A549 (cell line): ENCODE data around the gene RASSF9. TPM values are rescaled to one million over a fixed set of nuclear protein-coding genes. Genes with fewer than 3 reads are reported as not detected.

ENCODE experiments used
- ATAC-seq, 2 experiments: fragments of 200-7000 bp in 1 of 2; fragments of >200 bp in 1 of 2; cut with Nextera tagmentation in 1 of 2; cut with Tn5 transposase in 1 of 2; 3 replicates each; pipeline versions ENCODE4 v1.8.0 to v1.9.1; 2018 to 2020; ENCODE audit warnings: mild to moderate bottlenecking in 1 of 2, moderate library complexity in 1 of 2
- CTCF ChIA-PET: fragments of 300-600 bp; sonication (Branson Sonifier 250); formaldehyde crosslinking; extraction: SDS; loops from one replicate; lab custom pipeline; 2021; ENCODE audit warnings: antibody characterized with exemption, inconsistent platforms; lab: Yijun Ruan, JAX
- POLR2A ChIA-PET: fragments of 350-600 bp; formaldehyde crosslinking; extraction: SDS; loops from one replicate; lab custom pipeline; 2021; ENCODE audit warnings: antibody characterized with exemption, inconsistent platforms; lab: Yijun Ruan, JAX
- DNase-seq, 2 experiments: peaks; one replicate each; pipeline versions ENCODE4 v3.0.0 to v3.0.0-alpha.2; 2011 to 2016; ENCODE audit warnings: low read depth in 1 of 2, low spot score in 1 of 2
- FAIRE-seq: peaks from 2 replicates; lab custom pipeline; 2011; peaks lifted over from hg19 to GRCh38; lab: Jason Lieb, UNC
- H3K27ac ChIP-seq, 2 experiments: fragments of >200 bp; sonication (Bioruptor Twin); formaldehyde crosslinking; 3 replicates each; pipeline ENCODE4 v1.5.1; 2016 to 2017
- H3K4me1 ChIP-seq: fragments of >200 bp; sonication (Bioruptor Twin); formaldehyde crosslinking; 3 replicates; pipeline ENCODE4 v1.6.1; 2016
- H3K4me2 ChIP-seq: fragments of >200 bp; sonication (Bioruptor Twin); formaldehyde crosslinking; 3 replicates; pipeline ENCODE4 v1.6.1; 2016
- H3K4me3 ChIP-seq: fragments of >200 bp; sonication (Bioruptor Twin); formaldehyde crosslinking; 3 replicates; pipeline ENCODE4 v1.5.1; 2016
- H3K9me3 ChIP-seq: fragments of >200 bp; sonication (Bioruptor Twin); formaldehyde crosslinking; 3 replicates; pipeline ENCODE4 v1.6.1; 2016
- CBX2 ChIP-seq: fragments of 200-600 bp; sonication (generic); IDR thresholded peaks from 2 replicates; pipeline ENCODE4 v1.6.1; 2016; ENCODE audit warnings: low read depth, mild to moderate bottlenecking, borderline replicate concordance
- CHD2 ChIP-seq: fragments of 150-350 bp; IDR thresholded peaks from 2 replicates; pipeline ENCODE4 v1.6.1; 2014; ENCODE audit warnings: low read length; ENCODE audit not compliant: partially characterized antibody
- EHMT2 ChIP-seq: fragments of 200-600 bp; sonication (generic); IDR thresholded peaks from 2 replicates; pipeline ENCODE4 v1.6.1; 2016; ENCODE audit warnings: antibody characterized with exemption, low read depth, mild to moderate bottlenecking, moderate library complexity
- EP300 ChIP-seq, 2 experiments: fragments of >200 bp; sonication (Bioruptor Twin); formaldehyde crosslinking; IDR thresholded peaks; 2 replicates in 1 of 2; 3 replicates in 1 of 2; pipeline ENCODE4 v1.6.1; 2016 to 2017
- FOSB ChIP-seq: fragments of 250-450 bp; sonication (Bioruptor Pico); IDR thresholded peaks from 2 replicates; pipeline ENCODE4 v1.5.0; 2020; ENCODE audit warnings: mild to moderate bottlenecking, moderate library complexity
- FOSL2 ChIP-seq, 2 experiments: fragments of 450-650 bp in 1 of 2; fragments of >200 bp in 1 of 2; sonication (Bioruptor Twin) in 1 of 2; formaldehyde crosslinking; IDR thresholded peaks; 2 replicates each; pipeline versions ENCODE4 v1.5.0 to v1.6.1; 2016 to 2020; ENCODE audit warnings: mild to moderate bottlenecking in 1 of 2, moderate library complexity in 1 of 2
- GATA3 ChIP-seq: IDR thresholded peaks from 2 replicates; pipeline ENCODE4 v1.6.1; 2012; ENCODE audit warnings: borderline replicate concordance
- HMGXB4 ChIP-seq: fragments of 250-450 bp; sonication (Bioruptor Pico); IDR thresholded peaks from 2 replicates; pipeline ENCODE4 v1.5.0; 2021; ENCODE audit warnings: mild to moderate bottlenecking, moderate library complexity, borderline replicate concordance
- KDM1A ChIP-seq: fragments of 200-600 bp; sonication (generic); IDR thresholded peaks from 2 replicates; pipeline ENCODE4 v1.6.1; 2016; ENCODE audit warnings: low read depth, mild to moderate bottlenecking
- MAZ ChIP-seq: fragments of 150-350 bp; IDR thresholded peaks from 2 replicates; pipeline ENCODE4 v1.6.1; 2014; ENCODE audit warnings: antibody characterized with exemption, low read depth, low read length, borderline replicate concordance
- NR3C1 ChIP-seq: fragments of >200 bp; sonication (Bioruptor Twin); formaldehyde crosslinking; IDR thresholded peaks from 3 replicates; pipeline ENCODE4 v1.6.1; 2017
- PBX3 ChIP-seq: IDR thresholded peaks from 2 replicates; pipeline ENCODE4 v1.6.1; 2012
- PHF8 ChIP-seq: fragments of 200-600 bp; sonication (generic); IDR thresholded peaks from 2 replicates; pipeline ENCODE4 v1.6.1; 2016; ENCODE audit warnings: low read depth, mild to moderate bottlenecking, antibody characterized with exemption, moderate library complexity, borderline replicate concordance
- RAD21 ChIP-seq, 2 experiments: fragments of >200 bp in 1 of 2; sonication (Bioruptor Twin) in 1 of 2; formaldehyde crosslinking in 1 of 2; IDR thresholded peaks in 1 of 2; conservative IDR thresholded peaks in 1 of 2; 2 replicates in 1 of 2; 3 replicates in 1 of 2; pipeline ENCODE4 v1.6.1; 2012 to 2018; ENCODE audit warnings: inconsistent platforms in 1 of 2
- TFCP2L1 ChIP-seq: fragments of 250-450 bp; sonication (Bioruptor Pico); IDR thresholded peaks from 2 replicates; pipeline ENCODE4 v1.5.0; 2021; ENCODE audit warnings: mild to moderate bottlenecking
- TP53 ChIP-seq: fragments of 250-450 bp; sonication (Bioruptor Pico); IDR thresholded peaks from 2 replicates; pipeline ENCODE4 v1.5.0; 2021; ENCODE audit warnings: mild to moderate bottlenecking, moderate library complexity
- ZC3H11A ChIP-seq: fragments of 450-650 bp; IDR thresholded peaks from 2 replicates; pipeline ENCODE4 v1.6.1; 2014; ENCODE audit warnings: antibody characterized with exemption, mild to moderate bottlenecking
- ZFP36 ChIP-seq: fragments of 450-650 bp; IDR thresholded peaks from 2 replicates; pipeline ENCODE4 v1.6.1; 2014; ENCODE audit warnings: borderline replicate concordance; ENCODE audit not compliant: partially characterized antibody
- ZSCAN20 ChIP-seq: fragments of 250-450 bp; sonication (Bioruptor Pico); IDR thresholded peaks from 2 replicates; pipeline ENCODE4 v1.8.0; 2022; ENCODE audit warnings: mild to moderate bottlenecking, moderate library complexity
- WGBS: methylation state at CpG from one replicate; pipeline ENCODE4 v1.1.6; 2017; ENCODE audit errors: missing lambda C conversion rate; 5-methylcytosine and 5-hydroxymethylcytosine counted together
- polyA plus RNA-seq, 4 experiments: library from polyadenylated mRNA; depleted of rRNA in 3 of 4; stranded (reverse); fragments of >200 nt; fragmentation: RNase III in 1 of 4; extraction: RNeasy Plus Mini Kit Qiagen cat#74134 plus additional on column Dnase treatment in 1 of 4; gene quantifications; 2 replicates in 3 of 4; 3 replicates in 1 of 4; pipeline ENCODE4 v1.2.3, GENCODE V29; 2011 to 2017
- TF ChIP-seq, protein P1 (sequence below): fragments of 150-350 bp; IDR thresholded peaks from 2 replicates; pipeline ENCODE4 v1.6.1; 2014; ENCODE audit warnings: low read depth, mild to moderate bottlenecking, low read length
- TF ChIP-seq, protein P2 (sequence below): fragments of 450-650 bp; IDR thresholded peaks from 2 replicates; pipeline ENCODE4 v1.6.1; 2014; ENCODE audit warnings: antibody characterized with exemption
- TF ChIP-seq, protein P3 (sequence below): IDR thresholded peaks from 2 replicates; pipeline ENCODE4 v1.6.1; 2012; ENCODE audit warnings: low read depth, borderline replicate concordance

The RASSF9 gene
- polyA plus RNA-seq, 2 of the 4 experiments (the other 2 are of a cell fraction) = 0.98 to 5.6 TPM

DNA sequence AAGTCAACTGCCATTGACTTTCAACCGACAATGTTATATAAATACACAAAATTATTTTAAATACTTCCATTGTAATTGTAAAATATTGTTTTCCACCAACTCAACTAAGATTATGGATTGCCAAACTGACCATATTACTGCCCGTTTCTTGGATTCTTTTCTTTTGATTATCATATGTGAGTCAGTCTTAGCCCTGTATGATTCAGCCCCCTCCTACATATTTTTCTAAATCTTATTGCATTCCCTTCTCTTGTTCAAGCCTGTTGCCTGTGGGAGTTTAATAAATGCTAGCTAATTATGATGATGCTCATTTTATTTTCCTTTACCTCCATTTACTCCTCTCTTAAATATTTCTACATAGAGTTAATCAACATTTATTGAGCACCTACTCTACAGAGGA is 6.8 kb downstream of the RASSF9 start (continued):
- TF ChIP-seq GATA3 = no peak
- no peak for TF ChIP-seq KDM1A
- no peak for TF ChIP-seq EHMT2

GRCh38 chr12:85828576-85828975 is 7.6 kb downstream of the RASSF9 start:
- POLR2A ChIA-PET = no interaction called here
- Histone ChIP-seq H3K27ac (no peak overlapping the region), H3K4me1 (peaks cover 8% of the 10 kb centered on the region; the same call in 1 of the 3 replicates), H3K4me2 (no peak overlapping the region), H3K9me3 (no peaks in the 10 kb centered on the region)
- no peak for ATAC-seq
- no peak for DNase-seq
- no peak for FAIRE-seq
- CTCF ChIA-PET = no interaction called here
- TF ChIP-seq, protein P1, sequence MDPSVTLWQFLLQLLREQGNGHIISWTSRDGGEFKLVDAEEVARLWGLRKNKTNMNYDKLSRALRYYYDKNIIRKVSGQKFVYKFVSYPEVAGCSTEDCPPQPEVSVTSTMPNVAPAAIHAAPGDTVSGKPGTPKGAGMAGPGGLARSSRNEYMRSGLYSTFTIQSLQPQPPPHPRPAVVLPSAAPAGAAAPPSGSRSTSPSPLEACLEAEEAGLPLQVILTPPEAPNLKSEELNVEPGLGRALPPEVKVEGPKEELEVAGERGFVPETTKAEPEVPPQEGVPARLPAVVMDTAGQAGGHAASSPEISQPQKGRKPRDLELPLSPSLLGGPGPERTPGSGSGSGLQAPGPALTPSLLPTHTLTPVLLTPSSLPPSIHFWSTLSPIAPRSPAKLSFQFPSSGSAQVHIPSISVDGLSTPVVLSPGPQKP = no peak
- TF ChIP-seq TFCP2L1 (no peak), FOSL2 (IDR thresholded peaks at IDR 0.05) (no peak), FOSL2 (CRISPR knock-in tag; IDR thresholded peaks at IDR 0.05) (no peak), PHF8 (no peak), CHD2 (no peak), ZFP36 (no peak), ZSCAN20 (CRISPR knock-in tag) (no peak), TP53 (CRISPR knock-in tag) (no peak), CBX2 (no peak), EP300 (IDR thresholded peaks at IDR 0.05) (no peak), RAD21 (conservative IDR thresholded peaks at IDR 0.05 in 1 of 2, IDR thresholded peaks at IDR 0.05 in 1 of 2) (no peak), PBX3 (no peak), NR3C1 (no peak), FOSB (no peak), MAZ (no peak), ZC3H11A (no peak), HMGXB4 (CRISPR knock-in tag) (no peak)
- TF ChIP-seq, protein P2, sequence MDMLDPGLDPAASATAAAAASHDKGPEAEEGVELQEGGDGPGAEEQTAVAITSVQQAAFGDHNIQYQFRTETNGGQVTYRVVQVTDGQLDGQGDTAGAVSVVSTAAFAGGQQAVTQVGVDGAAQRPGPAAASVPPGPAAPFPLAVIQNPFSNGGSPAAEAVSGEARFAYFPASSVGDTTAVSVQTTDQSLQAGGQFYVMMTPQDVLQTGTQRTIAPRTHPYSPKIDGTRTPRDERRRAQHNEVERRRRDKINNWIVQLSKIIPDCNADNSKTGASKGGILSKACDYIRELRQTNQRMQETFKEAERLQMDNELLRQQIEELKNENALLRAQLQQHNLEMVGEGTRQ = no peak
- TF ChIP-seq, protein P3, sequence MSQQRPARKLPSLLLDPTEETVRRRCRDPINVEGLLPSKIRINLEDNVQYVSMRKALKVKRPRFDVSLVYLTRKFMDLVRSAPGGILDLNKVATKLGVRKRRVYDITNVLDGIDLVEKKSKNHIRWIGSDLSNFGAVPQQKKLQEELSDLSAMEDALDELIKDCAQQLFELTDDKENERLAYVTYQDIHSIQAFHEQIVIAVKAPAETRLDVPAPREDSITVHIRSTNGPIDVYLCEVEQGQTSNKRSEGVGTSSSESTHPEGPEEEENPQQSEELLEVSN = no peak
- TF ChIP-seq, all 56 proteins: peak for 0
- WGBS = 96% methylated on average over 1 of the region's 1 CpG
- H3K4me3 ChIP-seq = no peak overlapping the region
